Measurements from ENCODE around the gene C1orf116.

C1orf116 gene

DNA sequence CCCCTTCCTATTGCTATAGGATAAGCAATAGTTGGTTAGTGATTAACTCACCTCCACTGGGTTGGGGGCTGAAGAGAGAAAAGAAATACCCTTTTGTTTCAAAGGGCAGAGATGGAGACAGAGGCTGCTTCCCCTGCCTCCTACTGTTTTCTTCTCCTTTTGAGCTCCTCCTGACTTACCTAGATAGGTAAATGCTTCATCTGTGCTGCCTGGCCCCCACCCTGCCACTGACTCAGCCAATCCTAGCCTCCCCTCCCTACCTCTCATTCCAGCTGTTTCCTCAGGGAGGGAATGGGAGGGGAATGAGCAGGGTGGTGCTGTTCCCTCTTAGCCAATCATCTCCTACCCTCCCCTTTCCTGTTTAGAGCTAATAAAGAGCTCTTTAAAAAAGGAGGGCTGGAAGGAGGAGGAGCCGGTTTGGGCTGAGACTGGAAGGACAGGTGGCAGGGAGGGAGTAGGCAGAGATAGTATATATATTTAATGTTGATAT, at the start of gene C1orf116:
TSS of gene C1orf116 (minus strand) at position 229 of the 490 bp plus-strand sequence. CDS start 5,158 bp downstream, outside the sequence.
- no peak for DNase-seq

GRCh38 chr1:207081806-207082205, 49.2 kb upstream of the C1orf116 start:
- DNase-seq = no peak

DNA sequence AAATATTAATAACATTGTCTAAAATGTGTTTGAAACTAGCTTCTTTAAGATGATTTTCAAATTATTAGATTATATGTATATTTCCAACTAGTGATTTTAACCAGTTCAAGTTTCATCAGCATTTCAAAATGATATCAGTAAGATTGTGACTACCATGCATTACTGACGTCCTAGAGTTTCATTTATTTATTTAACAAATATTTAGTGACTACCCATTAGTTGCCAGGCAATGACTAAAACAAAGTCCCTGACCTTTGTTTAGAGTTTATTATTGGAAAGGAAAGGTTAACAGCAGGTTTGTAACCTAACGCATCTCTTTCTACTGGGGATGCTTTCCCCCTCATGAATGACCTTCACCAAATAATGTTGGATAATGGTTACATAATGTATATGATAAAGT, 48.5 kb upstream of the C1orf116 start:
- no peak for DNase-seq

GRCh38 chr1:207079706-207080241, 47.2 kb upstream of the C1orf116 start:
- DNase-seq = no peak

- DNase-seq = no peak
Measured at GRCh38 chr1:207078578-207079132, 46.1 kb upstream of the C1orf116 start.

GRCh38 chr1:207077470-207078377, 45.2 kb upstream of the C1orf116 start:
- DNase-seq = peak; percentile 39

DNA sequence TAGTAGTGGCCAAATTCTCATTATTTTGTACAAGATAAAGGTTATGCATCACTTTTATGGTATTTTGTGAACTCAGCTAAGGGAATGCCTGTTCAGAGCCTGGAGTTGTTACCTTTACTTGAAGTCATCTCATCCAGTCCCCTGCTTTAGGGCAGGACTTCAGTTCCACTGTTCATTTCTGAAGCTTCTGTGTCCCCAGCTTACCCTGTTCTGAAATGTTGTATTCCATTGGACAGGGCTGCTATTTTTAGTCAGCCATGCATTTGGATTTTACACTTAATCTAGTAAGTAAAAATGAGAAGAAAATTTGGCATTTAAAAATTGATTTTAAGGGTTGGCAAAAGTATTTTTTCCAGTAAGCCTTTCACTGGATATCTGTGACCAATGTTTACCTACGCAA, 44.5 kb upstream of the C1orf116 start:
- DNase-seq = no peak

GRCh38 chr1:207076181-207076955, 43.8 kb upstream of the C1orf116 start:
- no peak for DNase-seq

DNA sequence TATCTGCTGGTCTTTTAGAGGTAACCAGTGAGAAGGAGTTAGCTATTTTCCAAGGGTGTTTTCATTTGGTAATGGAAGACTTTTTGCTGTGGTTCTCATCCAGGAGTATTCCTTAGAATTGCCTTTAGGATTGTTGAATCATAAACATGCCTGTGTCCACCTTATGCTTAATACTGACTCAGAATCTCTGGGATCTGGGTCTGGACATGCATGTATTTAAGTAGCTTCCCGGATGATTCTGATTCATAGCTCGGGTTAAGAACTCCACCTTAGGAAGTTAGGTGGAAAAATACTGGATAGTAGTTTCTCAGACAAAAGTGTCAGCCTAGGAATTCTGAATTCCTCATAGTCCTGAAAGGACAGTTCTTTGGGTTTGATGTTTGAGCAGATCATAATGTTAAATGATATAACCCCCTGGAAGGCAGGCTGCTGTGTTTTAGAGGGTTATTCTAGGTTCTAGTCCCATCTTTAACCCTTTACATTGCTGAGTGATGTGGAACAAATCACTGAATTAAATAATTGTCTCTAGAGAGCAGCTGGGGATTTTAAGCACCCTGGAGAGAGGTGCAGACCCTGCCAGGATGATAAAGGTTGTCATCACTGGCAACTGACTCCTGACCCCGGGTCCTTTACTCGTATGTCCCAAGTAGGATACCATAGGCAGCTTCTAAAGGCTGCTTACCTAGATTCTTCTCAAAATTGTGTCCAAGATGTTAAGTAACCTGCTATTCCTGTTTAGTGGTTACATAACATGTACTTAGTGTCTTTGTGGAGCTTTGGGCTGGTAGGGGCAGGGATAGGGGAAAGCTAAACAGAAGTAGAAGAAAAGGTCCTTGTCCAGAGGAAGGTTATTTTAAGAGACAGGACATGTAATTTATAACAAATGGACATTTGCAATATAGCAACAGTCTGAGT, 41.6 kb upstream of the C1orf116 start:
- no peak for DNase-seq

GRCh38 chr1:207072233-207072632, 39.7 kb upstream of the C1orf116 start:
- DNase-seq = no peak

DNA sequence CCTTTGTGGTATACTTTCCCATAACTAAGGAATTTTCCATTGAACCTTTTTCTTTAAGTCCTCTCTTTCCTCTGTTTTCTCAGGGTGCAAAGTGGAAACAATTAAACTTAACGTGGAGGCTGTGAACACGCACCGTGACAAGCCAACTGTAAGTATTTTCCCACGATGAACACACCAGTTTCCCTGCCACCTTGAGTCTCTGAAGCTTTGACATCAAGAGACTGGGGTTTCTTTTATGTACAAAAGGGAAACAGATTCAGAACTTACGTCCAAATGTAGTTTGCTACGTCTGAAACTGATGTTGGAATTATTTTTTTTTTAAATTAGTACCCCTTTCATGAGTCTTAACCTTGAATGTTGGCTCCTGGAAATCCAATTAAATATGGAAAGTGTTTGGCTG, 38.9 kb upstream of the C1orf116 start:
- no peak for DNase-seq

- DNase-seq = no peak
Measured at GRCh38 chr1:207070811-207071210, 38.3 kb upstream of the C1orf116 start.

- no peak for DNase-seq
Measured at GRCh38 chr1:207069858-207070506, 37.4 kb upstream of the C1orf116 start.

- DNase-seq = no peak
Measured at GRCh38 chr1:207069061-207069460, 36.5 kb upstream of the C1orf116 start.

GRCh38 chr1:207067665-207068064, 35.1 kb upstream of the C1orf116 start:
- no peak for DNase-seq

DNA sequence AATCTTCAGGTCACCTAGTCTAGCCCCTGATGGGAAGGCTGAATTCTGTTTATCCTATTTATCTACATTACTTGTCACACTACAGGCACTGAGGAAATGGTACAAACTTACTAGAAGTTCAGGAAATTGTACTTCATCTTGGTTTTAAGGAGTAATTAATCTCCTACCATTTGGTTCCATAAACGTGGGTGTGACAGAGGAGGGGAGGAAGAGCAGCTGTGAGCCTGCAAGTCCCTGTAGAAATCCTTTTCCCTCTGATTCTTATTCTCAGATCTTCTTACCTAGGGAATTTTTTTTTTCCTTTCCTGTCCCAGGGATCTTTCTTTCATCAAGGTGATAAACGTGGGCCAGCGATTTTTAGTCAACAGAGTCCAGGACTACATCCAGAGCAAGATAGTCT, 34.6 kb upstream of the C1orf116 start:
- no peak for DNase-seq

GRCh38 chr1:207064561-207064960, 32.0 kb upstream of the C1orf116 start:
- DNase-seq = no peak

GRCh38 chr1:207063014-207063413, 30.5 kb upstream of the C1orf116 start:
- DNase-seq = no peak

GRCh38 chr1:207062058-207062457, 29.5 kb upstream of the C1orf116 start:
- no peak for DNase-seq

- no peak for DNase-seq
Measured at GRCh38 chr1:207060596-207060995, 28.0 kb upstream of the C1orf116 start.

DNA sequence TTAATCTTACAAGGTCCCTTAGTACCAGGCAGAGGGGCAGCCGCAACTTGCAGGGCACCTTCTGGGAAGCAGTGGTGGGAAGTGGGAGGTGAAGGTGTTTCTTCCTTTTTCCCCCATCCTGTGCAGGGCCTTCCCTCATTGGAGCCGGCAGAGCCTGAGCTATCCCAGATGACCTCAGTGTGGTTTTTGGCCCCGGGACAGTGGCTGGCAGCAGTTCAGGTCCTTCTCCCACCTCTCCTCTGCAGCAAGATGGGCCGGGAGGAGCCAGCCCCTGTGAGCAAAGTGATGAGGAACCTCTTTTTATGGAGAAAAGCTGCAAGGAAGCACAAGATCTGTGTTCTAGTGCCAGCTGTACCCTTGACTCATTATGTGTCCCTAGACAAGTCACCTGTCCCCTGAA, 27.3 kb upstream of the C1orf116 start:
- no peak for DNase-seq

All from activated CD4-positive, alpha-beta T cell treated with anti-CD3 and anti-CD28 coated beads for 1 hour (primary cell).